Measurements from ENCODE around the gene OSBPL10. TPM values are rescaled to one million over a fixed set of nuclear protein-coding genes. Genes with fewer than 3 reads are reported as not detected.

Gene OSBPL10
- total RNA-seq, 1 donor from 2014 or later, result 8.4 TPM

- no peaks in the 10 kb centered on the region for H4K20me1 ChIP-seq (ENCODE audit: low read depth)
- no peaks in the 10 kb centered on the region for H3F3A ChIP-seq (ENCODE audit: low read depth)
- H3K27ac ChIP-seq, result no peak overlapping the region
- H3K4me1 Mint-ChIP-seq, result no peaks in the 10 kb centered on the region
- H3K27me3 ChIP-seq, result no peaks in the 10 kb centered on the region
- no peaks in the 10 kb centered on the region for H3K4me1 ChIP-seq
- no peak overlapping the region for H3K4me3 ChIP-seq
- H2AFZ ChIP-seq (replicated peaks), result no peak overlapping the region
- no peaks in the 10 kb centered on the region for H3K36me3 ChIP-seq
- no peak overlapping the region for H3K9ac ChIP-seq
- TF ChIP-seq EZH2phosphoT487 (IDR thresholded peaks at IDR 0.05) (no peak), CTCF (IDR thresholded peaks at IDR 0.05) (no peak), EZH2 (IDR thresholded peaks at IDR 0.05) (no peak)
- H3K4me2 ChIP-seq, result no peak overlapping the region
- H3K36me3 Mint-ChIP-seq, result peaks cover 16% of the 10 kb centered on the region
- no peaks in the 10 kb centered on the region for H3K79me2 ChIP-seq (ENCODE audit: low read depth)
- H3K27me3 Mint-ChIP-seq (ENCODE audit: insufficient read depth, low read depth), result no peaks in the 10 kb centered on the region
- H3K4me3 Mint-ChIP-seq, result no peak overlapping the region
- H3K27ac Mint-ChIP-seq, result no peak overlapping the region
- no peak for DNase-seq (ENCODE audit: low spot score)
- H3K9me3 ChIP-seq (ENCODE audit: low read depth), result peaks cover 28% of the 10 kb centered on the region
- peaks cover 77% of the 10 kb centered on the region for H3K9me3 Mint-ChIP-seq
These were observed 327.6 kb downstream of the OSBPL10 start for GRCh38 chr3:31653464-31653863.

- H3F3A ChIP-seq (ENCODE audit: low read depth), result no peaks in the 10 kb centered on the region
- peaks cover 25% of the 10 kb centered on the region for H3K36me3 Mint-ChIP-seq
- H3K27ac ChIP-seq, result no peak overlapping the region
- no peak overlapping the region for H3K27ac Mint-ChIP-seq
- H3K4me3 Mint-ChIP-seq, result no peak overlapping the region
- H3K79me2 ChIP-seq (ENCODE audit: low read depth), result no peaks in the 10 kb centered on the region
- peaks cover 82% of the 10 kb centered on the region for H3K9me3 Mint-ChIP-seq
- no peak for DNase-seq (ENCODE audit: low spot score)
- no peaks in the 10 kb centered on the region for H3K27me3 ChIP-seq
- H4K20me1 ChIP-seq (ENCODE audit: low read depth), result no peaks in the 10 kb centered on the region
- H3K9ac ChIP-seq, result no peak overlapping the region
- TF ChIP-seq EZH2 (IDR thresholded peaks at IDR 0.05) (no peak), EZH2phosphoT487 (IDR thresholded peaks at IDR 0.05) (no peak), CTCF (IDR thresholded peaks at IDR 0.05) (no peak)
- H3K36me3 ChIP-seq, result no peaks in the 10 kb centered on the region
- peaks cover 28% of the 10 kb centered on the region for H3K9me3 ChIP-seq (ENCODE audit: low read depth)
- H3K27me3 Mint-ChIP-seq (ENCODE audit: insufficient read depth, low read depth), result no peaks in the 10 kb centered on the region
- no peak overlapping the region for H3K4me3 ChIP-seq
- H3K4me1 ChIP-seq, result no peaks in the 10 kb centered on the region
- H2AFZ ChIP-seq (replicated peaks), result no peak overlapping the region
- H3K4me1 Mint-ChIP-seq, result no peaks in the 10 kb centered on the region
- no peak overlapping the region for H3K4me2 ChIP-seq
These were observed 328.8 kb downstream of the OSBPL10 start for GRCh38 chr3:31652296-31652695.

- Histone ChIP-seq H3F3A (ENCODE audit: low read depth) (no peaks in the 10 kb centered on the region), H2AFZ (replicated peaks) (no peak overlapping the region), H3K4me2 (no peak overlapping the region), H3K27me3 (no peaks in the 10 kb centered on the region), H3K36me3 (no peaks in the 10 kb centered on the region), H3K27ac (no peak overlapping the region), H3K9ac (no peak overlapping the region), H4K20me1 (ENCODE audit: low read depth) (no peaks in the 10 kb centered on the region), H3K9me3 (ENCODE audit: low read depth) (peaks cover 20% of the 10 kb centered on the region), H3K4me3 (no peak overlapping the region), H3K4me1 (no peaks in the 10 kb centered on the region), H3K79me2 (ENCODE audit: low read depth) (no peaks in the 10 kb centered on the region)
- DNase-seq (ENCODE audit: low spot score), result no peak
- H3K36me3 Mint-ChIP-seq, result peaks cover 50% of the 10 kb centered on the region
- H3K9me3 Mint-ChIP-seq, result peaks cover 67% of the 10 kb centered on the region
- H3K27me3 Mint-ChIP-seq (ENCODE audit: insufficient read depth, low read depth), result no peaks in the 10 kb centered on the region
- no peak overlapping the region for H3K27ac Mint-ChIP-seq
- TF ChIP-seq EZH2phosphoT487 (IDR thresholded peaks at IDR 0.05) (no peak), EZH2 (IDR thresholded peaks at IDR 0.05) (no peak), CTCF (IDR thresholded peaks at IDR 0.05) (no peak)
- H3K4me1 Mint-ChIP-seq, result no peaks in the 10 kb centered on the region
- no peak overlapping the region for H3K4me3 Mint-ChIP-seq
These were observed 332.6 kb downstream of the OSBPL10 start for GRCh38 chr3:31648286-31648968.

All from neural progenitor cell (in vitro differentiated cells).